ENCODE results near the gene SDHA.

GRCh38 chr5:264338-264737 is 46.2 kb downstream of the SDHA start:
- TF ChIP-seq POLR2A (IDR thresholded peaks at IDR 0.05) (no peak), CTCF (IDR thresholded peaks at IDR 0.05 in 8 of 11, conservative IDR thresholded peaks at IDR 0.05 in 3 of 11) (no peak), POLR2AphosphoS5 (IDR thresholded peaks at IDR 0.05) (peak in 1 of 3 donors; percentile 27)
